Measurements from ENCODE around the gene S1PR4. TPM values are rescaled to one million over a fixed set of nuclear protein-coding genes. Genes with fewer than 3 reads are reported as not detected.

S1PR4 gene
- total RNA-seq, 4 donors from 2014 or later: 1.6 to 9.9 (median 2.5) TPM

GRCh38 chr19:3149089-3149488 lies 29.5 kb upstream of the S1PR4 start:
- H3K9me3 ChIP-seq: no peaks in the 10 kb centered on the region
- no peaks in the 10 kb centered on the region for H3K36me3 ChIP-seq
- no peak for DNase-seq
- H3K4me1 ChIP-seq: no peaks in the 10 kb centered on the region
- H3K4me3 ChIP-seq: no peak overlapping the region
- H3K27me3 ChIP-seq: no peaks in the 10 kb centered on the region
- H3K27ac ChIP-seq: no peak overlapping the region
- TF ChIP-seq POLR2A (IDR thresholded peaks at IDR 0.05): no peak
- TF ChIP-seq CTCF (IDR thresholded peaks at IDR 0.05): no peak

- no peak overlapping the region for H3K4me3 ChIP-seq
- no peak overlapping the region for H3K27ac ChIP-seq
- H3K9me3 ChIP-seq: no peaks in the 10 kb centered on the region
- no peaks in the 10 kb centered on the region for H3K27me3 ChIP-seq
- no peak for DNase-seq
- no peaks in the 10 kb centered on the region for H3K4me1 ChIP-seq
- TF ChIP-seq CTCF (IDR thresholded peaks at IDR 0.05): no peak
- no peak for TF ChIP-seq POLR2A (IDR thresholded peaks at IDR 0.05)
- no peaks in the 10 kb centered on the region for H3K36me3 ChIP-seq
Measured at GRCh38 chr19:3149526-3150505, 28.8 kb upstream of the S1PR4 start.

- no peaks in the 10 kb centered on the region for H3K36me3 ChIP-seq
- no peak for DNase-seq
- H3K4me1 ChIP-seq: no peaks in the 10 kb centered on the region
- no peak overlapping the region for H3K27ac ChIP-seq
- no peaks in the 10 kb centered on the region for H3K27me3 ChIP-seq
- H3K9me3 ChIP-seq: no peaks in the 10 kb centered on the region
- TF ChIP-seq POLR2A (IDR thresholded peaks at IDR 0.05): no peak
- TF ChIP-seq CTCF (IDR thresholded peaks at IDR 0.05): no peak
- H3K4me3 ChIP-seq: no peak overlapping the region
Measured at GRCh38 chr19:3150739-3151329, 27.7 kb upstream of the S1PR4 start.

- DNase-seq: no peak
- no peak overlapping the region for H3K4me3 ChIP-seq
- TF ChIP-seq CTCF (IDR thresholded peaks at IDR 0.05): no peak
- TF ChIP-seq POLR2A (IDR thresholded peaks at IDR 0.05): no peak
- H3K27ac ChIP-seq: no peak overlapping the region
- H3K27me3 ChIP-seq: no peaks in the 10 kb centered on the region
- no peaks in the 10 kb centered on the region for H3K9me3 ChIP-seq
- H3K4me1 ChIP-seq: no peaks in the 10 kb centered on the region
- no peaks in the 10 kb centered on the region for H3K36me3 ChIP-seq
Measured at GRCh38 chr19:3151563-3152418, 26.8 kb upstream of the S1PR4 start.

- H3K27ac ChIP-seq: no peak overlapping the region
- H3K4me3 ChIP-seq: no peak overlapping the region
- no peaks in the 10 kb centered on the region for H3K9me3 ChIP-seq
- no peaks in the 10 kb centered on the region for H3K36me3 ChIP-seq
- DNase-seq: no peak
- H3K27me3 ChIP-seq: no peaks in the 10 kb centered on the region
- H3K4me1 ChIP-seq: no peaks in the 10 kb centered on the region
- TF ChIP-seq POLR2A (IDR thresholded peaks at IDR 0.05) (no peak), CTCF (IDR thresholded peaks at IDR 0.05) (no peak)
Measured at GRCh38 chr19:3152419-3152780, 26.2 kb upstream of the S1PR4 start.

Measured in Peyer's patch (tissue), 4 donors.